Large intestine (tissue), 3 donors: ENCODE measurements around the gene MRTFA. TPM values are rescaled to one million over a fixed set of nuclear protein-coding genes. Genes with fewer than 3 reads are reported as not detected.
"Not testable (repeated sequence)": the region's sequence is repeated elsewhere in the genome, so short reads cannot be mapped to it uniquely, and the experiment has no call there.

Experiments
- DNase-seq, 2 donors: peaks; one replicate each; pipeline versions ENCODE4 v3.0.0 to v3.0.0-alpha.2; 2013
- H3K27ac ChIP-seq: one replicate; pipeline ENCODE4 v1.5.1; 2013; ENCODE audit warnings: low read length
- H3K27me3 ChIP-seq: 2 replicates; pipeline ENCODE4 v1.6.1; 2013; ENCODE audit warnings: low read length; ENCODE audit not compliant: control insufficient read depth, insufficient read depth
- H3K36me3 ChIP-seq: 2 replicates; pipeline ENCODE4 v1.6.1; 2013; ENCODE audit warnings: low read length; ENCODE audit not compliant: control insufficient read depth, insufficient read depth
- H3K4me1 ChIP-seq: one replicate; pipeline ENCODE4 v1.6.1; 2013; ENCODE audit warnings: low read length; ENCODE audit not compliant: control insufficient read depth, insufficient read depth
- H3K4me3 ChIP-seq: one replicate; pipeline ENCODE4 v1.5.1; 2013; ENCODE audit warnings: low read length
- H3K9me3 ChIP-seq: one replicate; pipeline ENCODE4 v1.6.1; 2013; ENCODE audit warnings: mild to moderate bottlenecking, low read depth, low read length, moderate library complexity; ENCODE audit not compliant: control insufficient read depth
- WGBS: methylation state at CpG from one replicate; pipeline ENCODE4 v1.1.5; 2013; ENCODE audit warnings: low lambda C conversion rate; ENCODE audit not compliant: insufficient coverage; 5-methylcytosine and 5-hydroxymethylcytosine counted together
- polyA plus RNA-seq: library from polyadenylated mRNA; unstranded; fragments of 120-200 nt; gene quantifications from one replicate; pipeline ENCODE4 v1.2.1, GENCODE V29; 2013

MRTFA gene
- polyA plus RNA-seq, 1 donor = 17.1 TPM

- no peak for DNase-seq
- no CpG with 5 or more reads among the region's 5 CpGs for WGBS
- H3K9me3 ChIP-seq = no peaks in the 10 kb centered on the region
Measured at GRCh38 chr22:40540265-40540664, 96.3 kb downstream of the MRTFA start.

GRCh38 chr22:40536149-40536548, 100.4 kb downstream of the MRTFA start:
- DNase-seq, H3K27ac ChIP-seq, H3K36me3 ChIP-seq, H3K9me3 ChIP-seq, H3K4me3 ChIP-seq, H3K27me3 ChIP-seq, H3K4me1 ChIP-seq: not testable (repeated sequence)
- no CpG with 5 or more reads among the region's 28 CpGs for WGBS

More at GRCh38 chr22:40540265-40540664, 96.3 kb downstream of the MRTFA start:
- no peaks in the 10 kb centered on the region for H3K36me3 ChIP-seq
- H3K4me1 ChIP-seq = no peaks in the 10 kb centered on the region
- H3K4me3 ChIP-seq = no peak overlapping the region
- no peaks in the 10 kb centered on the region for H3K27me3 ChIP-seq
- H3K27ac ChIP-seq = no peak overlapping the region

DNA sequence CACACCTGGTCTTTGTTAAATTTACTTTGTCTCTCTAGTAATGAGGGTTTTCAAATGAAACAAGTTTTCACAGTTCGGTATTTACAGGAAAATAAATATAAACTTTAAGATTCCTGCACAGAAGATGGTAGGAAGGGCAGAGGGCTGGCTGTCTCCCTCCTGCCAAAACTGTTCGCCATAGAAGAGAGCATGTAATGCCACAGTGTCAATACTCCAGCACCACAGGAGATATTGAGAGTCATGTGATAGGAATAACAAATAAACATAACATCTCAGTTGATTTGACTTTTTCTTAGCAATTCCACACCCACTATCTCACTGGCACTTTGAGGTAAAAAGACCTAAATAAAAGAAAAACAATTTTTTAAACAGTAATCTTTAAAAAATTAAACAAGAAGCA, 100.9 kb downstream of the MRTFA start:
- Histone ChIP-seq H3K27ac (no peak overlapping the region), H3K27me3 (no peaks in the 10 kb centered on the region), H3K4me3 (no peak overlapping the region), H3K9me3 (no peaks in the 10 kb centered on the region), H3K36me3 (no peaks in the 10 kb centered on the region), H3K4me1 (no peaks in the 10 kb centered on the region)
- DNase-seq = no peak
- 88% methylated on average over 1 of the region's 2 CpGs for WGBS

DNA sequence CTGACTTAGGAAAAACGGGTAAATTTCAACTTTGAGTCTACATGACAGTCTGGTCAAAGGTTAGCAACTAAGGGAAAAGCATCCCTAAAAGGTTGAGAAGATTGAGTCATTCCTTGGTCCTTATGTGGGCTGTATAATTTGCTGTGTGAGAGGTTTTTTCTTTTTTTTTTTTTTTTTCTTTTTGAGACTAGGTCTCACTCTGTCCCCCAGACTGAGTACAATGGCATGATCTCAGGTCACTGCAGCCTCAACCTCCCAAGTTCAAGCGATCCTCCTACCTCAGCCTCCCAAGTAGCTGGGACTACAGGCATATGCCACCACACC, 101.4 kb downstream of the MRTFA start:
- DNase-seq = no peak
- H3K27me3 ChIP-seq = no peaks in the 10 kb centered on the region
- no peak overlapping the region for H3K4me3 ChIP-seq
- no peaks in the 10 kb centered on the region for H3K4me1 ChIP-seq
- no peak overlapping the region for H3K27ac ChIP-seq
- H3K9me3 ChIP-seq = no peaks in the 10 kb centered on the region
- H3K36me3 ChIP-seq = no peaks in the 10 kb centered on the region
- WGBS = no CpG with 5 or more reads among the region's 2 CpGs

- no peaks in the 10 kb centered on the region for H3K4me1 ChIP-seq
- H3K27me3 ChIP-seq = no peaks in the 10 kb centered on the region
- DNase-seq = no peak
- no peaks in the 10 kb centered on the region for H3K9me3 ChIP-seq
- H3K36me3 ChIP-seq = no peaks in the 10 kb centered on the region
- 68% methylated on average over 3 of the region's 6 CpGs for WGBS
- H3K27ac ChIP-seq = no peak overlapping the region
- H3K4me3 ChIP-seq = no peak overlapping the region
Measured at GRCh38 chr22:40534379-40535188, 101.9 kb downstream of the MRTFA start.

GRCh38 chr22:40533712-40534378, 102.7 kb downstream of the MRTFA start:
- Histone ChIP-seq H3K9me3 (no peaks in the 10 kb centered on the region), H3K27ac (no peak overlapping the region), H3K4me1 (no peaks in the 10 kb centered on the region), H3K27me3 (no peaks in the 10 kb centered on the region), H3K4me3 (no peak overlapping the region), H3K36me3 (no peaks in the 10 kb centered on the region)
- no peak for DNase-seq
- WGBS = 0% methylated on average over 1 of the region's 4 CpGs

DNA sequence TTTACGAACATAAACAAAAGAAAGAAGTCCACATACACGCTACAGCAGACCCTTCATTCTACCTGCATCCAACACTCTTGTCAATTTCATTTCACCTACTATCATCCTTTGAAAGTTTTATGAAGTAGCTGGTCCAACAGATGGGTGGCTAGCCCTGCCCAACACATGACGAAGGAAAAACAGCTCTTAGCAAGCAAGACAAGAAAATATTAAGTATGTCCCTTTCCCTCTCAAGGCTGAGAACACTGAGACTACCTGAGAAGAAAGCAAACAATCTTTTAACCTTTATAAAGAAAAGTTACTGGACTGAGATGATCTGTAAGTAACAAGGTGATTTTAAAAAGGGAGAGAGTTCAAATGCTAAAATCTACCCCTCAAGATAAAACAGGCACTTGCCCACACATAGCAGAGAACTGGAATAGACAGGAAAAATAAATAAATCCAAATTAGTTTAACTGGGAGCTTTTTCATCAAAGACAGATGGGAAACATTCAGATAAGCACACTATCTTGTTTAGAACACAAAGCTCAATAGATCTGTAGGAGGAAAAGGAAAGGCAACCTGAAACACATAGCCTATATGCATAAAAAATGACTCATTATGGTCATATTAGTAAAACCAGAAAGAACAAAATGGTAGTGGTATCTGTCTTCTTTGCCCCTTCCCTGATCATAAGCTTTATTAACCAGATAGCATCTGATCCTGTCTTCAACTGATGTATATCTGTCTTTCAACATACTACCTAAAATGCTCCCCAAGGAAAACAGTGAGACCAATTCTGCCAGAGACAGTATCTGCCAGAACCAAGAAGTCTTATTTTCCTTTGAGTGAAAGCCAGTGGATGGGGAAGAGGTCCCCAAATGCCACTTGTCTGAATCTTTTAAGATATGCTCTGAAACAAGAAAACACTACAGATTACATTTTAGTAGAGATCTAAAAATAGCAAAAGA, 104.3 kb downstream of the MRTFA start:
- Histone ChIP-seq H3K4me1 (no peaks in the 10 kb centered on the region), H3K27me3 (no peaks in the 10 kb centered on the region), H3K27ac (no peak overlapping the region), H3K36me3 (no peaks in the 10 kb centered on the region), H3K9me3 (no peaks in the 10 kb centered on the region), H3K4me3 (no peak overlapping the region)
- no peak for DNase-seq
- 94% methylated on average over 3 of the region's 3 CpGs for WGBS

- H3K27ac ChIP-seq, H3K4me3 ChIP-seq, H3K36me3 ChIP-seq, H3K27me3 ChIP-seq, DNase-seq, H3K9me3 ChIP-seq, H3K4me1 ChIP-seq: not testable (repeated sequence)
- no CpG with 5 or more reads among the region's 6 CpGs for WGBS
Measured at GRCh38 chr22:40530391-40530790, 106.1 kb downstream of the MRTFA start.

DNA sequence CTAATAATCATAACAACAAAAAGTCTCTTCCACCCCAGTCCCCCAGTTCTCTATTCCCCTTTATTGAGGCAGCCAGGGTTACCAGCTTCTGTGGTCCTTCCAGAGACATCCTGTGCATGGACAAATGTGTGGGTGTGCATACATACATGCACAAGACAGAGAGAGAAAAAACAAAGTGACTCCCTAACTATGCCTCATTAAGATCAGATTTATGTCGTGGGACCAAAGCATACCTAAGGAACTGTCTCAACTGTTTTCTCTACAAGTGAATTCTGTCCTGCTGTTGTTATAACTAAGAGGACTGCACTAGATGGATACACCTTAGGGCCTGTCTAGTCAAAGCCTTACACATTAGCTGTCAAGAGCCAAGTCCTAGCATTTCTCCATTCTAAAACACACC, 106.7 kb downstream of the MRTFA start:
- no CpG with 5 or more reads among the region's 1 CpG for WGBS
- no peak for DNase-seq
- Histone ChIP-seq H3K27me3 (no peaks in the 10 kb centered on the region), H3K4me1 (no peaks in the 10 kb centered on the region), H3K4me3 (no peak overlapping the region), H3K9me3 (no peaks in the 10 kb centered on the region), H3K36me3 (no peaks in the 10 kb centered on the region), H3K27ac (no peak overlapping the region)

GRCh38 chr22:40526960-40527359, 109.6 kb downstream of the MRTFA start:
- Histone ChIP-seq H3K9me3 (no peaks in the 10 kb centered on the region), H3K36me3 (no peaks in the 10 kb centered on the region), H3K27ac (no peak overlapping the region), H3K27me3 (no peaks in the 10 kb centered on the region), H3K4me3 (no peak overlapping the region), H3K4me1 (no peaks in the 10 kb centered on the region)
- no peak for DNase-seq
- WGBS = 100% methylated on average over 1 of the region's 5 CpGs
